Hepatocyte (in vitro differentiated cells): Measurements from ENCODE around the gene TSPAN3. TPM values are rescaled to one million over a fixed set of nuclear protein-coding genes. Genes with fewer than 3 reads are reported as not detected.

Source experiments
- DNase-seq: peaks from one replicate; pipeline ENCODE4 v3.0.0-alpha.2; 2016; ENCODE audit warnings: low spot score
- H2AFZ ChIP-seq: fragments of 200-600 bp; sonication (generic); 2 replicates; pipeline ENCODE4 v1.6.0; 2016; ENCODE audit warnings: antibody characterized with exemption, mild to moderate bottlenecking
- H3K27ac ChIP-seq: fragments of 200-600 bp; sonication (generic); 2 replicates; pipeline ENCODE4 v1.5.1; 2016; ENCODE audit warnings: mild to moderate bottlenecking
- H3K27me3 ChIP-seq: fragments of 200-600 bp; sonication (generic); 2 replicates; pipeline ENCODE4 v1.6.1; 2016
- H3K36me3 ChIP-seq: fragments of 200-600 bp; sonication (generic); replicated peaks from 2 replicates; pipeline ENCODE4 v1.5.1; 2016; ENCODE audit warnings: low read depth; ENCODE audit not compliant: insufficient read depth
- H3K4me1 ChIP-seq: fragments of 200-600 bp; sonication (generic); 2 replicates; pipeline ENCODE4 v1.5.1; 2016; ENCODE audit warnings: mild to moderate bottlenecking, moderate library complexity; ENCODE audit not compliant: insufficient read depth
- H3K4me2 ChIP-seq: fragments of 200-600 bp; sonication (generic); 2 replicates; pipeline ENCODE4 v1.6.0; 2016
- H3K4me3 ChIP-seq: fragments of 200-600 bp; sonication (generic); 2 replicates; pipeline ENCODE4 v1.5.1; 2016; ENCODE audit warnings: mild to moderate bottlenecking
- H3K79me2 ChIP-seq: fragments of 200-600 bp; sonication (generic); 2 replicates; pipeline ENCODE4 v1.6.0; 2017; ENCODE audit warnings: mild to moderate bottlenecking
- H3K9me2 ChIP-seq: fragments of 200-600 bp; sonication (generic); replicated peaks from 2 replicates; pipeline ENCODE4 v1.6.0; 2017; ENCODE audit warnings: mild to moderate bottlenecking; ENCODE audit not compliant: insufficient read depth
- H3K9me3 ChIP-seq: fragments of 200-600 bp; sonication (generic); 2 replicates; pipeline ENCODE4 v1.5.1; 2016; ENCODE audit warnings: low read depth, mild to moderate bottlenecking
- H4K20me1 ChIP-seq: fragments of 200-600 bp; sonication (generic); 2 replicates; pipeline ENCODE4 v1.6.0; 2016; ENCODE audit warnings: mild to moderate bottlenecking; ENCODE audit not compliant: insufficient read depth, poor library complexity, severe bottlenecking
- CTCF ChIP-seq: fragments of 200-600 bp; sonication (generic); IDR thresholded peaks from 2 replicates; pipeline ENCODE4 v1.5.1; 2016; ENCODE audit warnings: antibody characterized with exemption, mild to moderate bottlenecking; ENCODE audit not compliant: poor library complexity
- EZH2 ChIP-seq: fragments of 200-600 bp; sonication (generic); IDR thresholded peaks from 2 replicates; pipeline ENCODE4 v1.6.1; 2016; ENCODE audit warnings: antibody characterized with exemption, mild to moderate bottlenecking, borderline replicate concordance
- EZH2phosphoT487 ChIP-seq: fragments of 200-600 bp; sonication (generic); IDR thresholded peaks from one replicate; pipeline ENCODE4 v1.6.1; 2018; ENCODE audit warnings: antibody characterized with exemption, mild to moderate bottlenecking, low read depth, moderate library complexity; ENCODE audit not compliant: unreplicated experiment, severe bottlenecking
- WGBS: methylation state at CpG from one replicate; pipeline ENCODE4 v1.1.6; 2016; ENCODE audit warnings: low lambda C conversion rate; ENCODE audit errors: missing lambda C conversion rate; 5-methylcytosine and 5-hydroxymethylcytosine counted together
- polyA plus RNA-seq: library from polyadenylated mRNA; unstranded; fragments of >200 nt; fragmentation: Nextera tagmentation; extraction: Ambion mirVana; gene quantifications from 2 replicates; pipeline ENCODE4 v1.2.1, GENCODE V29; 2016
- total RNA-seq: library from RNA; depleted of rRNA; stranded (reverse); fragments of >200 nt; gene quantifications from 2 replicates; pipeline ENCODE4 v1.2.3, GENCODE V29; 2014

Gene TSPAN3
- total and polyA plus RNA-seq, 2 experiments from 2014 or later = 514 to 540 TPM

- Histone ChIP-seq H3K36me3 (no peaks in the 10 kb centered on the region), H4K20me1 (no peaks in the 10 kb centered on the region), H3K27me3 (no peaks in the 10 kb centered on the region), H3K79me2 (no peaks in the 10 kb centered on the region), H3K9me2 (no peaks in the 10 kb centered on the region), H3K4me3 (no peak overlapping the region), H3K4me2 (no peak overlapping the region), H3K27ac (no peak overlapping the region), H3K4me1 (no peaks in the 10 kb centered on the region), H2AFZ (no peak overlapping the region), H3K9me3 (no peaks in the 10 kb centered on the region)
- WGBS = 92% methylated on average over 14 of the region's 14 CpGs
- TF ChIP-seq EZH2phosphoT487 (no peak), CTCF (no peak), EZH2 (no peak)
- DNase-seq = no peak
Observed at GRCh38 chr15:77009646-77010311, 61.1 kb downstream of the TSPAN3 start.

GRCh38 chr15:77009176-77009575 is 61.7 kb downstream of the TSPAN3 start:
- Histone ChIP-seq H3K27me3 (no peaks in the 10 kb centered on the region), H3K36me3 (no peaks in the 10 kb centered on the region), H3K9me2 (no peaks in the 10 kb centered on the region), H4K20me1 (no peaks in the 10 kb centered on the region), H2AFZ (no peak overlapping the region), H3K27ac (no peak overlapping the region), H3K79me2 (no peaks in the 10 kb centered on the region), H3K4me1 (no peaks in the 10 kb centered on the region), H3K4me2 (no peak overlapping the region), H3K4me3 (no peak overlapping the region), H3K9me3 (no peaks in the 10 kb centered on the region)
- TF ChIP-seq CTCF = no peak
- TF ChIP-seq EZH2 = no peak
- TF ChIP-seq EZH2phosphoT487 = no peak
- 87% methylated on average over 6 of the region's 6 CpGs for WGBS
- no peak for DNase-seq

GRCh38 chr15:77004189-77004588 is 66.7 kb downstream of the TSPAN3 start:
- TF ChIP-seq EZH2phosphoT487 (no peak), EZH2 (no peak), CTCF (no peak)
- H3K9me2 ChIP-seq = no peaks in the 10 kb centered on the region
- no peaks in the 10 kb centered on the region for H3K79me2 ChIP-seq
- no peak overlapping the region for H3K4me3 ChIP-seq
- no peaks in the 10 kb centered on the region for H3K27me3 ChIP-seq
- WGBS = 95% methylated on average over 4 of the region's 4 CpGs
- H3K4me2 ChIP-seq = no peak overlapping the region
- no peaks in the 10 kb centered on the region for H3K4me1 ChIP-seq
- no peaks in the 10 kb centered on the region for H3K36me3 ChIP-seq
- no peaks in the 10 kb centered on the region for H4K20me1 ChIP-seq
- H2AFZ ChIP-seq = no peak overlapping the region
- no peak overlapping the region for H3K27ac ChIP-seq
- H3K9me3 ChIP-seq = no peaks in the 10 kb centered on the region
- DNase-seq = no peak
